Panc1 (cell line): ENCODE data around the gene NEMF.

Experiments
- SIN3A ChIP-seq: IDR thresholded peaks from 2 replicates; pipeline ENCODE4 v1.6.1; 2012; ENCODE audit warnings: low read depth, mild to moderate bottlenecking, low read length, moderate library complexity, borderline replicate concordance; ENCODE audit not compliant: insufficient read depth
- TF ChIP-seq, protein P1 (sequence below): fragments of 450-650 bp; IDR thresholded peaks from 2 replicates; pipeline ENCODE4 v1.5.1; 2017; ENCODE audit warnings: mild to moderate bottlenecking
- TF ChIP-seq, protein P2 (sequence below), 2 experiments: IDR thresholded peaks; 2 replicates each; pipeline ENCODE4 v1.6.1; 2011 to 2012; ENCODE audit warnings: low read depth in 2 of 2, control low read depth in 1 of 2, low read length in 1 of 2, mild to moderate bottlenecking in 1 of 2, moderate library complexity in 1 of 2; ENCODE audit not compliant: insufficient read depth in 1 of 2

DNA sequence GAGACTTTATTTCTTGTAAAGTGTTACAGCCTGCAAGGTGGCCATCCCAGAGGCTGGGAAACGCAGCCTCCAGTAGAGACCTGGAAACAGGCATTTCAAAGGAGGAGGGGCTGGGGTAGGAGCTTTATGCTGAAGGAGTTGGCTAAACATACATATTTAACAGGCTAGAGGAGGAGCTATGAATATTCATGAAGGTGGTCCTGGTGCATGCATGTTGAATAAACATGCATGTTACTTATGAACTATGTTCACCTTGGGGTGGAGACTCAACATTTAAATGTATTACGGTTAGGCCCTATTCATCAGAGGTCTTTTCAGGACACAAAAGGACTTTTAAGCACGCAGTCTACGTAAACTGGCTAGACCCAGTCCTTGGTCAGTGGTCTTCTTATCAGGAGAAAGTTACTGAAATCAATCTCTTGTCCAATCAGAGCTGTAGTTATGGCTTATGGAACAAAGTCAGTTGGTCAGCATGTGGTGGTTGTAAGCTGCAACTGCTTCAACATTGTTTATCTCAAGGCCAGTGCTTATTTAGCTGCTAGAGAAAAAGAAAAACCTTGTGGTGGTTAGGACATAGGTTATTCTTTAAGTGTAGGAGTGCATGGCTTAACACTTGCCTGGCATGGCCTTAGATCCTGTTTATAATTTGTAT lies 28.9 kb upstream of the NEMF start:
- TF ChIP-seq, protein P1, sequence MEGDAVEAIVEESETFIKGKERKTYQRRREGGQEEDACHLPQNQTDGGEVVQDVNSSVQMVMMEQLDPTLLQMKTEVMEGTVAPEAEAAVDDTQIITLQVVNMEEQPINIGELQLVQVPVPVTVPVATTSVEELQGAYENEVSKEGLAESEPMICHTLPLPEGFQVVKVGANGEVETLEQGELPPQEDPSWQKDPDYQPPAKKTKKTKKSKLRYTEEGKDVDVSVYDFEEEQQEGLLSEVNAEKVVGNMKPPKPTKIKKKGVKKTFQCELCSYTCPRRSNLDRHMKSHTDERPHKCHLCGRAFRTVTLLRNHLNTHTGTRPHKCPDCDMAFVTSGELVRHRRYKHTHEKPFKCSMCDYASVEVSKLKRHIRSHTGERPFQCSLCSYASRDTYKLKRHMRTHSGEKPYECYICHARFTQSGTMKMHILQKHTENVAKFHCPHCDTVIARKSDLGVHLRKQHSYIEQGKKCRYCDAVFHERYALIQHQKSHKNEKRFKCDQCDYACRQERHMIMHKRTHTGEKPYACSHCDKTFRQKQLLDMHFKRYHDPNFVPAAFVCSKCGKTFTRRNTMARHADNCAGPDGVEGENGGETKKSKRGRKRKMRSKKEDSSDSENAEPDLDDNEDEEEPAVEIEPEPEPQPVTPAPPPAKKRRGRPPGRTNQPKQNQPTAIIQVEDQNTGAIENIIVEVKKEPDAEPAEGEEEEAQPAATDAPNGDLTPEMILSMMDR = no peak
- no peak for TF ChIP-seq SIN3A
- TF ChIP-seq, protein P2, sequence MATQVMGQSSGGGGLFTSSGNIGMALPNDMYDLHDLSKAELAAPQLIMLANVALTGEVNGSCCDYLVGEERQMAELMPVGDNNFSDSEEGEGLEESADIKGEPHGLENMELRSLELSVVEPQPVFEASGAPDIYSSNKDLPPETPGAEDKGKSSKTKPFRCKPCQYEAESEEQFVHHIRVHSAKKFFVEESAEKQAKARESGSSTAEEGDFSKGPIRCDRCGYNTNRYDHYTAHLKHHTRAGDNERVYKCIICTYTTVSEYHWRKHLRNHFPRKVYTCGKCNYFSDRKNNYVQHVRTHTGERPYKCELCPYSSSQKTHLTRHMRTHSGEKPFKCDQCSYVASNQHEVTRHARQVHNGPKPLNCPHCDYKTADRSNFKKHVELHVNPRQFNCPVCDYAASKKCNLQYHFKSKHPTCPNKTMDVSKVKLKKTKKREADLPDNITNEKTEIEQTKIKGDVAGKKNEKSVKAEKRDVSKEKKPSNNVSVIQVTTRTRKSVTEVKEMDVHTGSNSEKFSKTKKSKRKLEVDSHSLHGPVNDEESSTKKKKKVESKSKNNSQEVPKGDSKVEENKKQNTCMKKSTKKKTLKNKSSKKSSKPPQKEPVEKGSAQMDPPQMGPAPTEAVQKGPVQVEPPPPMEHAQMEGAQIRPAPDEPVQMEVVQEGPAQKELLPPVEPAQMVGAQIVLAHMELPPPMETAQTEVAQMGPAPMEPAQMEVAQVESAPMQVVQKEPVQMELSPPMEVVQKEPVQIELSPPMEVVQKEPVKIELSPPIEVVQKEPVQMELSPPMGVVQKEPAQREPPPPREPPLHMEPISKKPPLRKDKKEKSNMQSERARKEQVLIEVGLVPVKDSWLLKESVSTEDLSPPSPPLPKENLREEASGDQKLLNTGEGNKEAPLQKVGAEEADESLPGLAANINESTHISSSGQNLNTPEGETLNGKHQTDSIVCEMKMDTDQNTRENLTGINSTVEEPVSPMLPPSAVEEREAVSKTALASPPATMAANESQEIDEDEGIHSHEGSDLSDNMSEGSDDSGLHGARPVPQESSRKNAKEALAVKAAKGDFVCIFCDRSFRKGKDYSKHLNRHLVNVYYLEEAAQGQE (IDR thresholded peaks at IDR 0.05; ENCODE audit: insufficient read depth in 1 of 2, low read depth in 2 of 2, low read length in 1 of 2) = no peak
